Activated CD4-positive, alpha-beta T cell treated with anti-CD3 and anti-CD28 coated beads for 48 hours (primary cell): ENCODE data around the gene PACSIN1.
"Not testable (repeated sequence)": the region's sequence is repeated elsewhere in the genome, so short reads cannot be mapped to it uniquely, and the experiment has no call there.

Source experiments
- DNase-seq: peaks from one replicate; pipeline ENCODE4 v3.0.0-alpha.2; 2020

The PACSIN1 gene

GRCh38 chr6:34486886-34487285 lies 21.0 kb downstream of the PACSIN1 start:
- not testable (repeated sequence) for DNase-seq

- no peak for DNase-seq
Observed at GRCh38 chr6:34487536-34487935, 21.7 kb downstream of the PACSIN1 start.

DNA sequence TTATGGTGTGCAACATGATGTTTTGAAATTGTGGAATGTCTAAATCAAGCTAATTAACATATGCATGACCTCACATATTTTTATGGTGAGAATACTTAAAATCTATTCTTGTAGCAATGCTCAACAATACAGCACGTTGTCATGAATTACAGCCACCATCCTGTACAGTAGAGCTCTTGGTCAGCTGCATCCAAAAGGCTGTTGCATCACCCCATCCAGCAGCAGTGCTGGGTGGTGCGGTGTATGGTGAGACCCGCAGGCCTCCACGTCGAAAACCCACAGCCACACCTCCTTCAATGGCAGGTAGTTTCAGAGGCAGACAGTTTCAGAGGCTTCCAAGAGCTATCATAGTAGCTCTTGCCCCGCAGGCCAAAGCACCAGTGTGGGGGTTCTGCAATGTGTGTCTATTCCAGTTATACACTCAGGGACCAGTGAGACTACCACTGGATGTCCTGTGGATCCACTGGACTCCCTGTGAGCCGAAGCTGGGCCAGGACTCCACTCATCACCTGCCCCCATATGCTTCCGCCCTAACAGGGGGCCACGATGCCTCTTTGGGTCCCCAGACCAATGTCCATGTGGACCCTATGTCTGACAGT lies 23.4 kb downstream of the PACSIN1 start:
- no peak for DNase-seq

DNA sequence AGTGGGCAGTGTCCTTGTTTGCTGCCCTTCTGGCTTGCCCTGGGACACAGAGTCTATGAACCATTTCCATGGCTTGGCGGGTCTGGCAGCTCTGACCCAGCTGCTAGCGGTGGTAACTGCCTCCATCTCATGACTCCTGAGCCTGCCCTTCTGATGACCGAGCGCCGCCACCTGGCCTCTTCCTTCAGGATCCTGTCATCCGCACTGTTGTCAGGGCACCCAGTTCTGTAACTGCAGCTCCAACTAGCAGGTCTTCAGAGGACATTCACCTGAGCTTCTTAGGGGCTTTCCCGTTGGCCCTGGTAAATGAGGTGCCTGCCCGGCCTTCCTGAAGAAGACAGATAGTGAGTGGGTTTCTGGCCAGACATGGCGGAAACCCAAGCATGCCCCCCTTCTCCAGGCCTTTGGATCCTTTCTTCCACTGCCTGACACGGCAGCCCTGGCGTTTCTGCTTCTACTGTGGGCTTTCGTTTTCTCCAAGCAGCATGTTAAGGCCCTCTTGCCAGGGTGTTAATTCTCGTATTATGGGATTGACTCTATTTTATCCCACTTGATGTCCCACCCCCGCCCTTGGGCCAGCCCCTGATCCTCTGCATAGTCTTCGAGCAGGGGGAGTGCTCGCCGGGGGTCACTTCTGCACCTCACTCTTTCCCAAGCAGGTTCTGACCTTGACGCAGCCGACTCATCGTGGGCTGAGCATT lies 24.7 kb downstream of the PACSIN1 start:
- DNase-seq = no peak

GRCh38 chr6:34491091-34491430 lies 25.2 kb downstream of the PACSIN1 start:
- no peak for DNase-seq

- no peak for DNase-seq
Observed at GRCh38 chr6:34493344-34493743, 27.5 kb downstream of the PACSIN1 start.

DNA sequence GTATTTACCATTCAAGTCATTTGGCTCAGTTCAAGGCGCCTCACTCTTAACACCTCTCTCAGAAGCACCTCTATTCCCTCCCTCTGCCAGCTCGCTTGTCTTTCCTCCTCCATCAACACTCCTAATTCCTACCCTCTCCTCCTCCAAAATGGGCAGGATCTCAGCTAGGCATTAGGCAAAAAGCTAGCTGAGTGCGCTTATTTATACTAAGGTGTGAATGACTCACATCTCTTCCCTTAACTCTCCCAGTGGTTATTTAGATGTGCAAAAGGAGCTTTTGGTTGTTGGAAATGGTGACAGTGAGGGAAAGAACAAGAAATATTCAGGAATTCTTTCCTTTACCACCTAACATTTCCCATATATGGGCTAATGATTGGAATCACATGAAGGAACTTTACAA lies 29.1 kb downstream of the PACSIN1 start:
- DNase-seq = no peak

- DNase-seq = no peak
Observed at GRCh38 chr6:34496103-34496685, 30.3 kb downstream of the PACSIN1 start.

- DNase-seq = no peak
Observed at GRCh38 chr6:34497411-34497810, 31.5 kb downstream of the PACSIN1 start.

GRCh38 chr6:34506718-34507117 lies 40.8 kb downstream of the PACSIN1 start:
- DNase-seq = no peak

- DNase-seq = no peak
Observed at GRCh38 chr6:34508425-34508824, 42.5 kb downstream of the PACSIN1 start.

- DNase-seq = no peak
Observed at GRCh38 chr6:34509782-34510181, 43.9 kb downstream of the PACSIN1 start.

GRCh38 chr6:34510299-34510698 lies 44.4 kb downstream of the PACSIN1 start:
- no peak for DNase-seq

DNA sequence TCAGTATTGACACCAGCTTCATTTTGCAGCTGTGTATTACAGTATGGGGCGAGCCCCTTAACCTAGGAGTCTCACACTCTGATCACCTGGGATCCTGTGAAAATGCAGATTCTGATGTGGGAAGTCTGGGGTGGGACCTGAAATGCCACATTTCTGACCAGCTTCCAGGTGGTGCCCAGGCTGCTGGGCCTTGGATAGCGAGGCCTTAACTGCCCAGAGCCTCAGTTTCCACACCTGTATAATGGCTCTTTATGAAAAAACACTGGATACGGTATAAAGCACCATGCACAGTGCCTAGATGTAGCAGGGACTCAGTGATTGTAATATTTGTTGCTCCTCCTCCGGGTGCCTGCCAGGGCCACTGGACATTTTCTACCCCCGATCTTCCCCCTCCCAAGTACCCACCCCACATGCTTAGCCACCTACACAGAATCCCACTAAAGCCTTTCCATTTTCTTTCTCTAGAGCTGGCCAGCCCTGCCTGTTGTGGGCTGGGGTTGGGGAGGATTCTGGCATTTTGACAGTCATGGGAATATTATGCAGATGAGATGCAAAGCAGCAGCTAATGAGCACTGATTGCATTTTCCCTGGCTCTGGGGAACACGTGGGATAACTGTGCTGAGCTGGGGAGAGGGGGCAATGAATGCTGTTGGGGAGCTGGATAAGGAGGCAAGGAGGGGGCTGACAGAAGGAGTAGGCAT lies 45.5 kb downstream of the PACSIN1 start:
- no peak for DNase-seq

- DNase-seq = no peak
Observed at GRCh38 chr6:34511915-34512737, 46.2 kb downstream of the PACSIN1 start.

- no peak for DNase-seq
Observed at GRCh38 chr6:34512738-34513115, 46.9 kb downstream of the PACSIN1 start.

DNA sequence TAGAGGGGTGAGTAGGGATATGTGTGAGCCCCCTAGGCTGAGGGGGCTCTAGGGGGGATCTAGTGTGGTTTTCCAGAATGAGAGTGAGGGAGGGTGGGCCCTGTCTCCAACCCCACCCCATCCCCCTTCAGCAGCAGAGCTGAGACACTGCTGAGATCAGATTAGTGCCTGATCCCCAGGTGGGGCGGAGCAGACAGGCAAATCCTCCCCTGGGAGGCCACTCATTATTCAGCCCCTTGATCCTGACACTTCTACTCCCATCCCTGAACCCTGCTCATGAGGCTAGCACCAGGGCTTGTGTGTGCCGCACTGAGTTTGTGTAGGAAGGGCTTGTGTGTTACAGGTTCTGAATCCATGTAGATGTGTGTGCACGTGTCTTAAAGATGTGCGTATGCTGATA lies 47.8 kb downstream of the PACSIN1 start:
- no peak for DNase-seq

- no peak for DNase-seq
Observed at GRCh38 chr6:34514112-34514511, 48.2 kb downstream of the PACSIN1 start.

DNA sequence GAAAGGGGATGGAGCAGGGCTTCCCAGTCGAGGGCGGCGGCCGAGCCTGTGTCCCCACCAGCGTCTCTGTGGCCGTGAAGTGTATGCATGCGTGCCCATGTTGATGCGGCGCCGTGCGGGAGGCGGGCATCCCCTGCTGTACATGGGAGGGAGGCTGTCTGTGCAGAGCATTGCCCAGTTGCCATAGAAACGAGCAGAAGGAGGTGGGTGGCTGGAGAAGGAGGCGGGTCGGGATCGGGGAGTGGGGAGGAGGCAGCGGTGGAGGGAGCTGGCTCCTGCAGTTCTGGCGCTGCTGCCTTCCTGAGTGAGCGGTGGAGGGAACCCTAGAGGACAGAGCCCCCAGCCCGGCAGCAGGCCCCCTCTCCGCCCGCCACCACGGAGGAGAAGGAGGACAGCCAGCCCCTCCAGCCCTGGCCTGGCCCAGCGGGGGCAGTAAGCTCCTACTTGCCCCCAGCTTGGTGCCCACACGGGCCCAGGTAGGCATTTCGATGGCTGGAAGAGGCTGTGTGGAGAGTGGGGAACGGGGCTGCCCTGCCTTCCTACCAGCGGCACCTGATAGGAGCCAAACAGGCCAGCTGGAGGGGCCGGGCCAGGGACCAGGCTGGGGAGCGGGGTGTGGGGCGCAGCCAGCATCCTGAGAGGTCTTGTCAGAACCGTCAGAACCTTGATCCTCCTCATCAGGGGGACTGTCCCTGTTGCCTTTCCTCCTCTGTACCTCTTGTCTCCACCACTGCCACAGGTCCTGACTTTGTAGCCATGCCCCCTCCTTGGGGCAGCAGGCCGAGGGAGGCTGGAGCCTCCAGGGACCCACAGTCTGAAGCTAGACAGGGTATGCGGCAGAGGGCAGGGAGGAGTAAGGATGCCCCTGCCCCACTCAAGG lies 49.0 kb downstream of the PACSIN1 start:
- DNase-seq = no peak

- no peak for DNase-seq
Observed at GRCh38 chr6:34515473-34516387, 49.9 kb downstream of the PACSIN1 start.
